Activated gamma-delta T cell treated with anti-CD3 and anti-CD28 coated beads, Interleukin-2, amount 50 U/mL, for 16 hours (primary cell): ENCODE measurements around the gene KIF3A.

Experiments
- DNase-seq: peaks from one replicate; pipeline ENCODE4 v3.0.0-alpha.2; 2020; ENCODE audit warnings: low read depth

The KIF3A gene

DNA sequence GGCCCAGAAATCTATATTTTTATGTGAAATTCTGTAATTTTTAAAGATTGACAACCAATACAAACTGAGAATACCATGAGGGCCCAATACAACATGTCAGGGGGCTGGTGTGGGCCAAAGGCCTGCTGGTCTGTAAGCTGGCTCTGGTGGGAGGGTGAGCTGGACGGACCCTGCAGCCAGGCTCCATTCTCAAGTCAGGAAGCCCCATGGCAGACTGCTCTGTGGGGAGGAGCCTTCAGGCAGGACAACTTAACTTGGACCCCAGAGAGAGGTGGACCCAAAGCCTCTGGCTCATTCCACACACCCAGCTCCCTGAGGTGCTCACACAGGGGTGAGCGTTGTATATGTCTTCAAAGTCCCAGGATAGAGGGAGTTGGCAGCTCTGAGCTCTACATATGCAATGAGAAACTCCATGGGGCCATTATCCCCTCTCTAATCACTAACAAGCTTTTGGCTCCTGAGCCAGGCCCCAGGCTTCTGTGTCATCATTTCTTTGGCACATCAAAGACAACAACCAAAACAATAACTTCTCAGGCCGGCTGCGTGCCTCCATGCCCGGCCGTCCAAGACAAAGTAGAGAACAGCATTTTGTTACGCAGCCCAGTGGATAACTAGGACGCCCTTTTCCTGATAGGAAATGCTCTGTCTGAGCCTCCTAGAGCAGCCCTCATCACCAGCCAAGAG, 33.3 kb upstream of the KIF3A start:
- DNase-seq: no peak

DNA sequence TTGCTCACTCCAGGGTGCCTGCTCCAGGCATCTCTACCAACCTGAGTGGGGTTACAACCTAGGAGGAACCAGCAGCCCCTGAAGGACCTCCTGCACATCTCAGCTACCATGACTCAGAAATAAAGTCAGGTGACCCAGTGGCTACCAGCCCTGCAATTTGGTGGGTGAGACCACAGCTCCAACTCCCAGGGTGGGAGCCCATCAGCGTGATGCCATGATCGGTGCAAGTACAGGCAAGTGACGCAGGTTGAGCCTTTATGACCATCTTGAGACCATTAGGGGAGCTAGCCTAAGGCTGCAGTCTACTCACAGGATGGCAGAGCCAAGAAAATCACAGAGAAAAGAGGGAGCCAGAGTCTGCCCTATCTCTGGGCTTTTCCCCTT, 31.1 kb upstream of the KIF3A start:
- DNase-seq: no peak

DNA sequence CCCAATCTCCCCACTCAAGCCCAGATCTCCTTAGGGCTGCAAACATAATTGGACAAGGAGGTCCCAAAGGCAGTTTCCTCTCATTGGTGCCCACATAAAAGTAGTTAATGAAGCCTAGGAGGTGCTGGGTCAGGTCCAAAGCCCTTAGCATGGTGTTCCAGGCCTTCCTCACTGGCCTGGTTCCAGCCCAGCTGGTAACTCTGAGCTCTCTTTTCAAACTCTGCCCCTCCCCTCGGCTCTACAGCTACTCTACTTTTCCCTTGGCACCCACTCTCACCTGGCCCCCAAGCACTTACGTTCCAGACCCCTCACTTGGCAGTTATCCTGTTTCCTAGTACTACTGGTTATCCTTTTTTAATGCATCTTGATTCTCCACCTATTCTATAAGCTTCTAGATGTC, 29.8 kb upstream of the KIF3A start:
- no peak for DNase-seq

DNA sequence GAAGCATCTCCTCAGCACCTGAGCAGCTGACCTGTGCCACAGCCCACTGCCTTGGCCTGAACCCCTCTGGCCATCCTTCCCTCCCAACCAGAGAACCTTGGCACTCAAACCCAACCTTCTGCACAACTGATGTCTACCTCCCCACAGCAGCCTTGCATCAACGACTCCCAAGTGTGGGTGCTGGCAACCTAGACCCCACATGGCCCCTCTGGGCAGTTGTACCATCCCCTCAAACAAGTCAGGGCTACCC, 29.4 kb upstream of the KIF3A start:
- no peak for DNase-seq

DNA sequence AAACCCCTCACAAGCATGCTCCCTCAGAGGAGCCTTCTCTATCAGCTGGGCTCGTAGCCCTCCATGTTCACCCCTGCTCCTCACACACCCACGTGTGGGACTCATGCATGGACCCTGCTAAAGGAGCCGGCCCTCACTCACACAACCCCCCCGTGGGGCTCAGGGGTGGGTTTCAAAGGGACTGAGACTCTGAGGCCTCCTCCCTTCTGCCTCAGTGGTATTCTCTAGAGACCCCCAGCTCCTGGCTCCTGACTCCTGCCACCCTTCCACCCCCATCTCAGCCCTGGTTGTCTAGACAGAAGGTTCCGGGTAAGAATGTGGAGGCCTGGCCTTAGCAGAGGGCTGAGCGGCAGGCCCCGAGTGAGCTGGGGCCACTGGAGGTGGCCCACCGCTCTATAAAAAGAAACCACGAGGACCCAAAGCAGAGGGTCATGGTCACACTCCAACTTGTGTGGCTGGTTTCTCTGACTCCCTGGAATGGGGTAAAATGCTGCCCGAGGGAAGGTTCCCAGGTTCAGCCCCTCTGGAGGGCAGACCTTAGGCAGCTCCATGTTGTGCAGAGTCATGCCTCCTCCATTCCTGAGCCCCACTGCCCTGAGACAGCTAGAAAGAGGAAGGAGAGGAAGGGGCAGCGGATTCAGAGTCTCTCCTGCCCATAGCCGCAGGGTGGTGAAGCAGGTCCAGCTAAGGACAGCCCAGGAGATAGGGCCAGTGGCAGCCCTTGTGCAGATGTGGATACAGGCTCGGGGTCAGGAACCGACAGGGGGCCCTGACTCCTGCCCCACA, 28.9 kb upstream of the KIF3A start:
- DNase-seq: no peak

DNA sequence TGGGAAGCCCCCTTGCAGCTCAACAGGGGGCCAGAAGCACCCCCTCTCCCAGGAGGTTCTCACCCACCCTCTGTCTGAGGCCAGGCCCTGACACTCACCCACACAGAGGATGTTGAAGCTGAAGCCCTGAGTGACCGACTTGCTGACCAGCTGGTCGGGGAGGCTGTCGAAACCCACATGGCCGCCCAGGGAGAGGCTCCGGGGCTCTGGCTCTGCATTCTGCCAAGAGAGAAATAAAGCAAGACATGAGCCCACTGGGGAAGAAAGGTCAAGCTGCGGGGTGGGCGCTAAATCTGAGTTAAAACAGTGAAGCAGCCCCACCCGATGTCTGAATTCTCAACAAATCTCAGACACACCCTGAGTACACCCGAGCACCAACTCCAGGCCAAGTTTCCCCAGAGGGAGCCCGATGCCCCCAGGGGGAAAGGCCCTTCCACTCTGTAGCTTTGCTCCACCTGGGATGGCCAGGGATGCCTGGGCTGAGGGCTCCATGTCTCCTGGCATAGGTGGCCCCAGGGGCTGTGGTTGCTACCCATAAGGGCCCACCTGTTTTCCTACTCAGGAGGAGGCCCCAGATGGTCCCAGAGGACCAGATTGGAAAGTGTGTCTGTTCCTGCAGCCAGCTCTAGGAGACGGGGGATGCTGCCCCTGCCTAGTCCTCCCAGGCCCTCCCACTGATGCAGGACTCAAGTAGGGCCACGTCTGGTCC, 28.1 kb upstream of the KIF3A start:
- DNase-seq: no peak

DNA sequence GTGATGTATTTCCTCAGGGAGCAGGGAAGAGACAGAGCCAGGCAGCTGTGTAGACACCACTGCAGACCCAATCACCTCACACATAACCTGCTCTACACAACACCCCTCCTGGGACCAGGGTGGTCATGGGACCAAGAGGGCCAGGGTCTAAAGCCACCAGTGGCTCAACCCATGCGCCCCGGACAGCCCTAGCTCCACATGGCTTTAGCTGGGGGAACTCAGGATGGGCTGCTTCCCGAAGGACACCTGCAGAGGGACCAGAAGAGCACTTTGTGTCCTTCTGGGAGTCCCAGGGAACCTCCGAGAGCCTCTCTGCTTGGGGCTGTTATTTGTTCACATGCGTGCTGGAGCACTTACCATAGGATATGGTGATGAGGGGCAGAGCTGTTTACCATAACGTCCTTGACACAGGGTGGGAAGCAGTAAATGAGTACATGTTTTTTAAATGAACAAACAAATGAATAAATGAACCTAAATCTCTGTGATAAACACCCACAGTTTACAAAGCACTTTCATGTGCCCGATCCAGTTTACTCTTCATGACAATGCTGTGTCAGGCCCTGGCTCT, 27.4 kb upstream of the KIF3A start:
- no peak for DNase-seq

DNA sequence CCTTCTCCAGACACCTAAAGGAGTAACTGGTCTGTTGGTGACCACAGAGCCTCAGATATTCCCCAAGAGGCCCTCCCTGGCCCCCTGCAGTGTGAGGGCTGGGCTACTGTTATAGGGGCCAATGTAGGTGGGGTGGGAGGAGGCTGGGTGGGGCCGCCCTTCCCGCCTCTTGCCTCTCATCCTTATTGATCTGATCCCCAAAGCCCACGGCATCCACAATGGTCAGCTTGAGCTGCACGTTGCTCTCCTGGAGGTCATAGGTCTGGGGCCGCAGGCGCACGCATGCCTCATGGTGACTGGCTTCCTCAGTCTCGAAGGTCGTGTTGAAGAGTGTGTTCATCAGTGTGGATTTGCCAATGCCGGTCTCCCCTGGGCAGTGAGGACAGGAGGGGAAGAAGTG, 26.7 kb upstream of the KIF3A start:
- no peak for DNase-seq

DNA sequence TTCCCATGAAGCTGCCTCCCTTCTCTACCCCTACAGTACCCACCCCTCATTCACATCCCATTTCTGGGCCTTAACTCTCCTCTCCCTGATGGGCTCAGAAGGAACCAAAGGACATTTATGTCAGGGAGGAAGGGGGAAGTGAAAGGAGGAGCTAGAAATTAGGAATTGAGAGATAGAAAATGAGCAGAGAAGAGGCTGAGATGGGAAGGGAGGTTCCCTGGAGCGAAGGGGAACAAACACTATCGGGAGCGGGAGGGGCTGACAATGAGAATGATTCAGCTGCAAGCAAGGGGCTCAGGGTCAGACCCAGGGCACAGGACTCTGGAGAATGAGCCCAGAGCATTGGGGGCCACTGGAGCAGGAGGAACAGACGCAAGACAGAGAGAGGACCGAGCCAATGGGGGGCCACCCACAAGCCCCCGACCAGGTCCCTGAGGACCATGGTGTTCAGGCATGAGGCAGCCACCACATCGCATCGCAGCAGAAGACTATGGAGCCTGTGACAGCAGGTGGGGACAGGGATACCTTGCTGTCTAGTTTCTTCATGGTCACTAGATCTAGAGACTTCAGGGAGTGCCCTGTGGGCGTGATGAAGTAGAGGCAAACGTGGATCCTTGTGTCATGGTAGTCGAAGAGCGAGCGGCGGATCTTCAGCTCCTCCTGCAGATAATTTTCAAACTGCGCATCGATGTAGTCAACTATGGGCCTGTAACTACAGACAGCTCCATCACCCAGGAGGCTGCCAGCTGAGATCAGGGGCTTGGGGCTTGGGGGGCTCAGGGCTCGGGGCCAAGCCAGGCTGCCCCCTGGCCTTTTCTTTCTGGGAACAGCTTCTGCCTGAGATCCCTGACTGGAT, 26.1 kb upstream of the KIF3A start:
- no peak for DNase-seq

DNA sequence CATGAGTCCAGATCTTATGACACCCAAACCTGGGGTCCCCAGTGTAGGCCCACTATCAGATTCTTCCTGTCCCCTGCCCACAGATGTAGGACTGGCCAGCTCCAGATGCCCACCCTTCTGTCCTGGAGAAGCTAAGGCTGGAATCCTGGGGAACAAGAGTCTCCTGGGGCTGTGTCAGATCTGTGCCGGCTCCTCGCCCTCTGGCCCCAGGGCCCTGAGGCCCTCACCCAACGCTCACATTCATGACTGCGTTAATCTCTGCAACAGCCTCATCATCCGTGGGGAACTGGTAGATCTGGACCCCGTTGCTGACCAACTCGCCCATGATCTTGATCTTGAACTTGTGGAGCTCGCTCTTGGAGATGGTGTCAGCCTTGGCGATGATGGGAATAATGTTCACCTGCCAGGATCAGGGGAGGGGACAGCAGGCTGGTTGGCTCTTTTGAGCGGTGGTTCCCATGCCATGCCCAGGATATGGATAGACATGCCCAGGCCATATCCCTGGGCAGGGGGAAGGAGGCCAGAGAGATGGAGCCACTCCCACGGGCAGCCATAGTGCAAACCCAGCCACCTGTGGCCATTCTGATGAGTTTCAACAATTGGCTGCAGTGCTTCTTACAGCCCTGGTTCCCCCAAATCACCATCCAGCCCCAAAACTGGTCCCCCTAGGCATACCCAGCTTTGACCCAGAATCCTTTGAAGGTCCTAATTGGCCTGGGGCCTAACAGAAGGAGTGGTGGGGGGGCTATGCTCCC, 25.1 kb upstream of the KIF3A start:
- no peak for DNase-seq

DNA sequence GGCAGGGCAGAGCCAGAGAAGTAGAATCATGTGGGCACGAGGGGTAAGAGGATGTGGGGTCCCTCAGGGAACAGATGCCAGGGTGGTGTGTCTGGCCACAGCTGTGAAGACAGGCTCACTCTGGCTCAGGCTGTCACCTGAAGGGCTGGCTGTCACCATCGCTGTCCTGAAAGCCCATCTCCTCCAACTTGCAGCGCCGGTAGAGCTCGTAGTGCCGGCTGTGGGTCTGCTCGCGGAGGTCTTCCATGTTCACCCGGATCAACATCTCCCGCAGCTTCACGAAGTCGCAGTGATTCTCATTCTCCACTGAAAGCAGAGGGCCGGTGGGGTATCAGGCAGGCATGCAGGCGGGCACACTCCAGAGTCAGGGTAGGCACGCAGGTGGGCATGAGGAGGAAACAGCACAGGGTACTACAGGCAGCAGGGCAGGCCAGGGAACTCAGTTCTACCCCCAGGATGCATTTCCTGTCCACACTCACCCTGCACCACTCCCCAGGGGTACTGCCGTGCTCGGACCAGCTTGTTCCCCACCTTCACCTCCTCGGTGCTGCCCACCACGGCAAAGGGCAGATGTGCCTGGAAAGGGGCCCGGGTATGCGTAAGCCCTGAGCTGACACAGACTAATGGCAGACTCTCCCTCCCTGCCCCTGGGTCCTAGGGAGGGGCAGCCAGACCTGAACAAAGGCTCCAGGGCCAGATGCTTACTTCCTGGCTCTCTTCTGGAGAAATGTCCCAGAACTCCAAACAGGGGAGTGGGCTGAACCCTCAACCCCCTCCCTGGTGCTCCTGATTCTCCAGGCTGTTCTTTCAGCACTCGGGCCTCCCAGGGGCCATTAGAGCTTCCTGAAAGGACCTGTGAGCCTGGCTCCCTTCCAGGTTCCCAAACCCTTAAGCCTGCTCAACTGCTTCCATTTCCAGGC, 24.2 kb upstream of the KIF3A start:
- DNase-seq: no peak

DNA sequence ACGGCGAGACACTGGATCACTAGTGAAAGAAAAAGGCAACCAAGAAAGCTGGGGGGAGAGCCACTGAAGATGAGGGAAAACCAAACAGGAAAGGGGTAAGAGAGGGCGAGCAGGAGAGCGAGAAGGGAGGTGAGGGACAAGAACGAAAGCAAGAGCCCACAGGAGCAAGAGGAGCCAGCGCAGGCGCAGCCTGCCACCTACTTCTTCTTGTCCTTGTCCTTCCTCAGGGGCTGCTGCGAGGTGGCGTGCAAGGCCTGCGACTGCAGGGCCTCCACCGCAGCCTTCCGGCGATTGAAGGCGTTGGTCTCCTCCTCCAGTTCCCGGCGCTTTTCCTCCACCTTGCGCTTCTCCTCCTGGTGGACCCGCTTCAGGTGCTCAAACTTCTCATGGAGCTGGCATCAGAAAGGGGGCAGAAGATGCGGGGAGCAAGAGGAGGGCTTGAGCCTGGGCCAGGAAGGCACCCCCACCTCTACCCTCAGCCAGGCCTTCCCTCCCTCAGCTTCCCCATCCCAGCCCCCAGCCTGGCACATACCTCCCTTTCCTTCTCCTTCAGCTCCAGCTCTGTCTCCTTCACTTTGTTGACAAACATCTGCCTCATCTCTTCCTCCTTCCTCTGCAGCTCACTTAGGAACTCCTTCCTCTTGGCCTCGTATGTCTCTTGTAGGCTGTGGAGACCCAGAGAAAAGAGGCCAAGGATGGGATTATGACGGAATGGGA, 23.4 kb upstream of the KIF3A start:
- no peak for DNase-seq

DNA sequence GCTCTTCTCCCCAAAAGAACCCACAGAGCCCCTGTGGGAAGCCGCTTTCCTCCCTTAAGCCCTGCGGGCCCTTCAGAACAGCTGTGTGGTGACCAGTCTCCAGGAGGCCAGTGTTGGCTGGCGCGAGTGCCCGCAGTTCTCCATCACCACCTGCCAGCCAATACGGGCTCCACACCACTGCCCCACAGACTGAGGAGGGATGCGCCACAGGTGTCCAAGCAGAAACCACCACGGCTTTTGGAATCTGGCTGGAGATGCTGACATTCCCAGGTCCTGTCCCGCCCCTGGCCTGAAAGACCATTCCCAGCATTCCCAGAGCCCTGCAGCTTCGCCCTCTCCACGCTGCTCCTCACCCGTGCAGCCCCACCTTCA, 22.7 kb upstream of the KIF3A start:
- DNase-seq: no peak

DNA sequence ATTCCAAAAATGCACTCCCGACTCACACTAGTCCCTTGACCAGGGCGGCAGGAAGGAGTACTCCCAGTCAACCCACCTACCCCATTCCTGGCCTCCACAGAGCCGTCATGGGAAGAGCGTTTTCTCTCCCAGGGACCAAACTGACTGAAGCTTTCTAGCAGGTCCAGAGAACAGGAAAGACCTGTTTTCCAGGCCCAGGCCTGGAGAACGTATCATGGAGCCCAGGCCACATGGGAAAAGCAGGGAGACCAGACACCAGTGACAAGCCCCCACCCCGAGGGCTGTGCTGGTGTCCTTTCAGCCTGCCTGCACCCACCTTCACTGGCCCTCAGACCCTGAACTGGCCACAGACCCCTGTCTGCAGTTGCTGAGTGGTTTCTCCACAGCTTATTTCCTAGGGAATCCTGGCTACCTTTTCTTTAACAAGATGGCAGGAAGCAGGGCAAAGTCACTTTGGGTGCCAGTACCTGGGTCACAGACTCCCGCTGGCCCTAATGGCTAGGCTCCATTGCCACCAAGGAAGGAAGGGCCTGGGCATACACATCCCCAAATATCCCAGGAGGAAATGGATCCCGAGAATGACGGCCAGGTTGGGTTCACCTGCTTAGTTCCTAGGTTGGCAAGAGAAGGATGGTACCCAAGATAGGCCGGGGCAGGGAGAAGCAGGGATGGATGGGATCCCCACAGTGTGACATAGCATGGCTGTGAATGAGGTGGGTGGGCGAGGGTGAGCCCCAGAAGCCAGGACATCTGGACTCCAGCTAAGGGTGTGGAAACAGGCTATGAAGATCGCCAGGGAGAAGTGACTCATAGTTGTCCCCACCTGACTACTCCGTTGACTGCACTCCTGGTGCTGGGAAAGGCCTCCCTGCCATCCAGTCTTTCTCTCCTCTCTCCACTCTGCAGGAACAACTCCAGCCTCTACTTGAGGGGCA, 22.0 kb upstream of the KIF3A start:
- no peak for DNase-seq

DNA sequence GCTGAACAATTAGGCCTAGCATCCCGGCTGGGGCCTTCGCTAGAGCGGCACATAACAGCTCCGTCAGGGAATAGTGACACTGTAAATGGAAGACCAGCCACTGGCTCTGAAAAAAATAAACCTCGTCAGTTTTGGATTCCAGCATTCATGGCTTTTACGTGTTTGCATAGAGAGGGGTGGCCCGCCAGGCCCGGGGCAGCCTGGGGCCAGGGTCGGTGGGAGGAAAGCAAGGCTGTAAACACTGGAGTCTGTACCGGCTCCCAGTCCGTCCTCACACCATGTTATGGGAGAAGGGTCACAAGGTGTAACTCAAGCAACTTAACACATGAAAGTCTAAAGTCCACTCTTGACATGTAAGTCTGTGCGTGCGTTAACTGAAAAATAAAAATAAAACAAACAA, 21.1 kb upstream of the KIF3A start:
- DNase-seq: no peak

DNA sequence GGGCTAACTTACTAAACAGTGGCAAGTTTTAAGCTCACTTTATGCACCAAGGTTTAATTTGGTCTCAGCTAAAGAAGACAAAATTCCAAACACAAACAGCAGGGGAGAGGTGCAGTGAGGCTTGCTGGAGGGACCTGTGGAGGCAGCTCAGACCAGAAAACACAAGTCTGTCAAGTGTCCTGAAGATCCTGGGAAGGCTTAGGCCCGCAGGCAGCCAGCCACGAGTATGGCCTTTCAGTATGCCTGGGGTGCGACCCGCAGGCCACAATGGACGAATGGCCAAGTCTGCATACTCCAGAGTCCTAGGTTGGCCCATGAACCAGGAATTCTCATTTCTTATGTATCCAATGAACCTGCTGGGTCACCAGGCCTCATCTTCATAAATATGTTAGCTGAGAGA, 19.2 kb upstream of the KIF3A start:
- DNase-seq: no peak

DNA sequence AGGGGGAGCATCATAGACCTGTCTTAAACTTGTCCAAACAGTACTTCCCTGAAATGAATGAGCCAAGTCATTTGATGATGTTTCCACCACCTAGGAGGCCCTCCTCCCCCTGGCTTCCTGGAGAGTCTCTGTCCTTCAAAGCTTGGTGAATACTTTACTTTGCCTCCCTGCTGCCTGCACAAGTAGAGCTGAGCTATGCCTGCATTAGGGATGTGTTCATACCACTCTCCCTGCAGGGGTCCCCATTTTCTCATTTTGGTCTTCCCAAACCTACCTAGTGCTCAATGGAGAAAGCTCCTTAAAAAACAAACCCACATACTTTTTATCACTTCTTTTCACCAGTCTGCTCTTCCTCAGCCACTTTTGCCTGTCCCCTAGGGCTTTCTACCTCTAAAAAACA, 17.6 kb upstream of the KIF3A start:
- DNase-seq: no peak

DNA sequence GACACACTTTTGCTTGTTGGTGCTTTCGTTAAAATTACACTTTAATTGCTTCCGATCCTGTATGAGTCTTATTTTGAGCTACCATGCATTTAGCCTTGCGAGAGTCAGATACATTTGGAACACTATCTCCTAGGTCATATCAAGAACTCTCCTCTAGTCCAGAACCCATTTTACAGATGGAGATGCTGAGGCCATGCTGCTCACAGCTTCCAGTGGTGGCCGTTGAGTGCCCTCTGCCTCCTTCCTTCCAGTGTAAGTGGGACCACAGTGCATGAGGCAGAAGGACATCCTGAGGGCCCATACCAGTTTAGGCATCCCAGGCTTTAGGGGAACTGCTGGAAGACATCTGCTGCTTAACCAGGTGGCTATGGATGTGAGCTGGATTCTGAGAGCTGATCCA, 16.8 kb upstream of the KIF3A start:
- DNase-seq: no peak
